CD1c-positive myeloid dendritic cell (primary cell): ENCODE data around the gene SLC66A2.

Experiments
- DNase-seq: peaks from one replicate; pipeline ENCODE4 v3.0.0-alpha.2; 2016; ENCODE audit errors: extremely low spot score

The SLC66A2 gene

DNA sequence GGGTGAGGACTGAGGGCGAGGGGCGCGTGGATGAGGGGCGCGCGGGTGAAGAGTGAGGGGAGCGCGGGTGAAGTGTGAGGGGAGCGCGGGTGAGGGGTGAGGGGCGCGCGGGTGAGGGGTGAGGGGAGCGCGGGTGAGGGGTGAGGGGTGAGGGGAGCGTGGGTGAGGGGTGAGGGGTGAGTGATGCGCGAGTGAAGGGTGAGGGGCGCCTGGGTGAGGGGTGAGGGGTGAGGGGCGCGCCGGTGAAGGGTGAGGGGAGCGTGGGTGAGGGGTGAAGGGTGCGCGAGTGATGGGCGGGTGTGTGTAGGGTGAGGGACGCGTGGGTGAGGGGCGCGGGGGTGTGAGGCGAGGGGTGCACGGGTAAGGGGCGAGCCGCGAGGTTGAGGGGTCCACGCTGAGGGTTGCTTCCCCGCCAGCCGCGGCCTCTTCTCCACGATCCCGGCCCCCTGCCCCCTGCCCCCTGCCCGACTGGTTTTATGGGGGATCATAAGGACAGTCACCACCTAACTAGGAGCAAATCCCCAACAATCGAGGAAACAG is 1.1 kb upstream of the SLC66A2 start:
- no peak for DNase-seq

DNA sequence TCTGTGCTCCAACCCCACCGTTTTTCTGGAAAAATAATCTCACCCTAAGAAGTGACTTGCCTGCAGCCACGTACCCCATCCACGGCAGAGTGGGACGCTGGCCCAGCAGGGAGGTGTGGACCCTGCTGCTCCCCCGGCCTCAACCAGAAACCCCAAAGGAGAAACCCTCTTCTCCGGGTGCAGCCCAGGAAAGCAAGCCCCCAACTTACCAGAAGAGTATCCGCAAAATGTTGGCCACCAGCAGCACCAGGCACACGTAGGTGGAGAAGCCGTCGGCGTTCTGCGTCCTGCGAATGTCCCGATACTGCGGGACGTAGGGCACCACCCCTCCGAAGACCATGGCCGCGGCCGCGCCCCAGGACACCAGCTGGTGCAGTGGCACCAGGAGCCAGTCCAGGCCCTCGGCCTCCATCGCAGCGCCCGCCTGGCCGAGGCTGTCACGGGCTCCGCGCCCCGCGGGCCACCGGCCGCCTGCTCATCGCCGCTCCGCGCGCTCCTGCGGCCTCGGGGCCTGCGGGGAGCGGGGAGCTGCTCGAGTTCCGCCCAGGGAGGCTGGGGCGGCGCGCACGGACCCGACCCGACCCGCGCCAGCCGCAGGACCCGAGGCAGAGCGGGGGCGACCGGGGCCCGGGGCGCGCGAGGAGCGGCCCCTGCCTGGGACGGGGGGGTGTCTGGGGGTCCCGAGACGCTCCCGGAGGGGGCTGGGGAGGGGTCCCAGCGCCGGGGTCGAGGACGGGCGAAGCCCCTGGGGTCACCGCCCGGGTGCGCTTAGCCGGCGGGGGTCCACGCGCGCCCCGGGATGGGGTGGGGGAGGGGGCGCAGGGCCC is 725 bp downstream of the SLC66A2 start:
- DNase-seq: peak; percentile 64

DNA sequence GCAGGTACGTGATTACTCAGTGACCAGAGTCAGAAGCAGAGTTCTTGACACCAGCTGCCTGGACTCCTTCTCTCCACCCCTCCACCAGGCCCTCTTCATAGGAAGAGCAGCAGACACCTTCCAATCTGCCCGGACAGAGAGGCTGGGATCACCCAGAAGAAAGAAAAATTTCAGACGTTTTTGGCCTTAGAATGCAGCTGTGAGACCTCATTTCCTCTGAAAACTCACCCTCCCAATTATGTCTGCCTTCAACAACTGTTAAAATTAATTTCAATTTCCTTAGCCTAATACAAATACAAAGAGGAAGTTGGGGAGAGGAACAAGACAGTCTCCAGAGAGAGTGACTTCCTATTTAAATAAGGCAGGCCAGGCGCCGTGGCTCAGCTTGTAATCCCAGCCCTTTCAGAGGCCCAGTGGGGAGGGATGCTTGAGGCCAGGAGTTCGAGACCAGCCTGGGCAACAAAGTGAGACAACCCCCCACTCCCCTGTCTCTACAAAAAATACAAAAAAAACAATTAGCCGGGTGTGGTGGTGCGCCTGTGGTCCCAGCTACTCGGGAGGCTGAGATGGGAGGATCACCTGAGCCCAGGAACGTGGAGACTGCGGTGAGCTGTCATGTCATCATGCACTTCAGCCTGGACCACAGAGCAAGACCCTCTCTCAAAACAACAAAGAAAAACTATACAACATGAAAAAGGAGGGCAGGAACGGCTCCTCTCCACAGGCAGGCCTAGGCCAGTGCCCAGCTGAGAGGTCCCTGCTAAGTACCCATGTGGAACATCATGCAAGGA is 1.6 kb downstream of the SLC66A2 start:
- peak; percentile 88 for DNase-seq

DNA sequence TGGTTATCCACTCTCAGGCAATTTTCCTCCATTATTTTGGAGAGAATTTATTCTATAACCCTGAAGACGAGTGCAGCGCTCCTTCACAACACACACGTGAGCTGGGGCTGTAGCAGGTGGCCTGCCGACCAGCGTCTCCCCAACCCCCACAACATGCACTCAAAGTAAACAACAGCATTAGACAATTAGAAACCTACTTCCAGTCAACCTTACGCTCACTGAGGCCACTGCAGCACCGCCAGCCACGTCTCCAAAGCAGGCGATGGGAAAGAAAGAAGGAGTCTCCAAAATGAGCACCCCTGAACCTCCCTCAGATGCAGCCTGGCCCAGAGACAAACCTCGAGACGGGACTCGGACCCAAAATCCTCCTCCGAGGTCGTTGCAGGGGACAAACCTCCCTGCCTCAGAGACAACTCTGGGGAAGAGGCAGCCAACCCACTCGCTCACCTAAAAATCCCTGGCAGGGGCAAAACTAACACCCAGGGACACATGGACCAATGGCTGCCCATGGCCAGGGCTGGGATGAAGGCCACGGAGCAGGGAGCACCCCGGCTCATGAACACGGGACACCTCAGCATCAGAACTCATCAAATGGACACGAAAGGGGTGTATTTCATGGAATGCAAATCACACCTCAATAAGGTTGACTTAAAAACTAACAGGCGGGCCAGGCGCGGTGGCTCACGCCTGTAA is 2.6 kb downstream of the SLC66A2 start:
- no peak for DNase-seq

DNA sequence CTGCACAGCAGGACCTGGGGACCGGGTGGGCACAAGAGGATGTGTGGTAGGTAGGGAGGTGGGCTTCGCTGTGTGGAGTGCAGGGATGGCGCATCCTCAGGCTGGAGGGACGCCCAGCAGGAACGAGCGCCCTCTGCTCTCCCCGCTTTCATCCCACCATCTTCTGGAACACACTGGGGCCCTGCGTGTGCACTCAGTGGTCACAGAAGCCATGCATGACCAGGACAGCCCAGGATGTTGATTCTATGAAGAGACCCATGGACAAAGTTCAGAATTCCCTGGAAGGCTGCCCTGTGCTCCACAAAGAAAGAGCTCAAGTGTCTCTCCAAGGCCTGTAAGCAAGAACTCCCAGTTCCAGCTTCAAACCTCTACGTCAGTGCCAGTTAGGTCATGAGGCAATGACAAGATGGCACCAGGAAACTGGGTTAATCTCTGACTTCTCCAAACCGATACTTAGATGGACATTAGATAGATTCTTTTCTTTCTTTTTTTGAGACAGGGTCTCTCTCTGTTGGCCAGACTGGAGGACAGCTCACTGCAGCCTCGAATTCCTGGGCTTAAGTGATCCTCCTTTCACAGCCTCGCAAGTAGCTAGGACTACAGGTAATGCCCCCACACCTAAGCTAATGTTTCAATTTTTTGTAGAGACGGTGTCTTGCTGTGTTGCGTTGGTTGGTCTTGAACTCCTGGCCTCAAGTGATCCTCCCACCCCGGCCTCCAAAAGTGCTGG is 3.4 kb downstream of the SLC66A2 start:
- no peak for DNase-seq

DNA sequence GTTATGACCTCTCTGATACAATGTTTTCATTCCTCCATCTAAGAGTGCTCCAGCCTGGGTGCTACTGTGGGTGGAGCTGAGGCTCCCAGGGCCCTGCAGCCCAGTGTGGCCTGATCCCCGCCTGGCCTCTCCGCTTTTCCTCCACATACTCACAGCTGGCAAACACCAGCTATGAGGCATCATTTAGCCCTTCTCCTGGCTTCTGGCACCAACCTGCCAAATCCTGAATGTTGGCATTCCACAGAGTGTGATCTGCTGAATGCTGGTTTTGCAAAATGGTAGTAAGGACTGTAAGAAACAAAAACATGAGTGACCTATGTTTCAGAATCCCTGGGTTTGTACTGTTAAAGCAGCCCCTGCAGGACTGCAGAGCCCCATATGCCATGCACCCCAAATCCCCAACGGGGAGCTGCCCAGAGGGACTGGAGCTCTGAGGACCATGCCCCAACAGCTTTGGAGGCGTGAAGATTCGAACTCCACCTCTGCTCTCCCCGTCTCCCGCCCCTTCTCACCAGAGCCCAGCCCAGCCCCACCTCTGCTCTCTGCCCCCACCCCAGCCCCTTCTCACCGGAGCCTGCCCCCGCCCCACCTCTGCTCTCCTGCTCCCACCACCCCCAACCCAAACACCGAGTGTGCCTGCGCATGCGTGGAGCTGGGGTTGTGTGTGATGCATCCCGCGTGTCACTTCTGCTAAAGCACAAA is 4.2 kb downstream of the SLC66A2 start:
- no peak for DNase-seq

DNA sequence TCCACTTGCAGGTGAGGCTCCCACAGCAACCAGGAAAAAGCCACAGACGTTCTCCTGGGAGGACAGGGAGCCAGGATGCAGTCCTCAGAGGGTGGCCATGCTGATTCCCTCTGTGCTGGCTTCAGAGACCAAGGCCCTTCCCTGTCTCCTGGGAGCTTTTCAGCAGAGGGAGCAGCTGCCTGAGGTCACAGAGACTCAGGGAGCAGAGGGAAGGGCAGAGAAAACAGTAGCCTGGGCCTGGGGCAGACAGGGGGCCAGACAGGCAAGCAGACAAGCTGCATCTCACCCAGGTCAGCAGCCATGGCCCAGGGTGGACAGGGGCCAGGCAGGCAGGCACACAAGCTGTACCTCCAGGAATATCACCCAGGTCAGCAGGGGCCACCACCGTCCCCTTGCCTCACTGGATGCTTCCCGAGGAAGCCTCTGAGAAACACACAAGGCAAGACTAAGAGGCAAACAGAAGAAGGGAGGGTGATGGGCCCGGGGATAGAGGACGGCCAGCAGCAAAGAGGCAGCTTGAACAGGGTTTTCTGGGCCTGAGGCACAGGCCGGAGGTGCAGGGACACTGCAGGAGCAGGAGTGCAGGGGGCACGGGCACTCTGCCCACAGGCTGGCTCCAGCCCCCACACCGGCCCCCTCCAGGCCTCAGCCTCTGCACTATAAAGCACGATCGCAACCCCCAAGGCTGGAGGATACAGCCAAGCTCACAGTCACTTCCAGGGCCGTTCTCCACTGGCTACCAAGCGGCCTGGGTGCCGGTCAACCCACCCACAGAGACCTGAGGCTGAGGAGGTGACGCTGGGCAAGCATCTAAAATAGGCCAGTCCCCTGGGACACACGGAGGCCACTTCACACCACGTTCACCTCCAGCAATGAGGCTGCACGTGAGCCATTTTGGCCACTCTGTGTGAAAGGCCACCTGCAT is 6.1 kb downstream of the SLC66A2 start:
- no peak for DNase-seq

DNA sequence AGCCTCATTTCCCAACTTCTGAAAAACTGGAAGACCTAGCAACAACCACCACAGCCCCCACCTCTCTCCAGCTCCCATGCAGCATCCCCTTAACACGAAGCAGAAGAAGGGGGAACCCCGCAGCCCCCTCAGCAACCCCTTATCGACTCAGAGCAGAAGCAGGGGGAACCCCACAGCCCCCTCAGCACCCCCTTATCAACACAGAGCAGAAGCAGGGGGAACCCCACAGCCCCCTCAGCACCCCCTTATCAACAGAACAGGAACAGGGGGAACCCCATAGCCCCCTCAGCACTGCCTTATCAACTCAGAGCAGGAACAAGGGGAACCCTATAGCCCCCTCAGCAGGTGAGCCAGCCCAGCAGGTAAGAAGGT is 6.7 kb downstream of the SLC66A2 start:
- DNase-seq: no peak

DNA sequence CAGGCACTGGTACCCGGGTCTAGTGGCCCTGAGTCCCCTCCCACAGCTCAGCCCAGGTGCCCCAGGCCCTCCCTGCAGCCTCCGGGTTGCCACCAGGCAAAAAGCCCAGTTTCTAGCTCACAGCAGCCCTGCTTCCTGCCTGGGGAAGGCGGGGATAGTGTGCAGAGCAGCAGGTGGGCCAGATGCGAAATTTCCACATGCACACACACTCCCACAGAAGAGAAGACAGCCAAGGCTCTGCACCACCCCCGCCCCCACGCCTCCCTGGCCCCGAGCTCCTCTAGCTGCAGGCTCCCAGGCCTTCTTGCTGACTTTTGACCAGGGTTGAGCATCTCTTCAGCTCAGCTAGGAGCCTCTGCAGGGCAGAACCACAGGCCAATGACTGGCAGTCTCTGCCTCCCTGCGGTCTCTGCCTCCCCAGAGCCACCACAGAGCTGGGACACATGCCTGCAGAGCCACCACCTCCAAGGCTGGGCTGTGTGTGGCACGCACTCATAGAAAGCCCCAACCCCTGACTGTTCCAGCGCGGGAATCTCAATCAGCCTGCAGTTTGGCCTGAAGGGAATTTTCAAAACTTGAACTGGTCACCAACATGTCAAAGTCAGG is 7.2 kb downstream of the SLC66A2 start:
- no peak for DNase-seq

DNA sequence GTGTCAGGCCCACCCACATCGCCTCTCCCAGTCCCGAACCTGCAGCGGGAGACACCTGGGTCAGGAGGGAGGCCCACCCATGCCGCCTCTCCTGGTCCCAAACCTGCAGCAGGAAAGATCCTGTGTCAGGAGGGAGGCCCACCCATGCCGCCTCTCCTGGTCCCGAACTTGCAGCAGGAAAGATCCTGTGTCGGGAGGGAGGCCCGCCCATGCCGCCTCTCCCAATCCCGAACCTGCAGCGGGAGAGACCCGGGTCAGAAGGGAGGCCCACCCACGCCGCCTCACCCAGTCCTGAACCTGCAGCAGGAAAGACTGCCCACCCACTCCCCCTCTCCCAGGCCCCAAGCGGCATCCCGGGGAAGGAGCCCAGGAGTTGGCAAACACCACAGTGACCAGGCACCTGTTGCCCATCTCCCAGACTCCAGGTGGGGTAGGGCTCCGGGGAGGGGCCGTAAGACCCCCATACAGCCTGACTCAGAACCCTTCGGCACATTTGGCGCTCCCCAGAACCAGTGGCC is 7.8 kb downstream of the SLC66A2 start:
- DNase-seq: no peak

DNA sequence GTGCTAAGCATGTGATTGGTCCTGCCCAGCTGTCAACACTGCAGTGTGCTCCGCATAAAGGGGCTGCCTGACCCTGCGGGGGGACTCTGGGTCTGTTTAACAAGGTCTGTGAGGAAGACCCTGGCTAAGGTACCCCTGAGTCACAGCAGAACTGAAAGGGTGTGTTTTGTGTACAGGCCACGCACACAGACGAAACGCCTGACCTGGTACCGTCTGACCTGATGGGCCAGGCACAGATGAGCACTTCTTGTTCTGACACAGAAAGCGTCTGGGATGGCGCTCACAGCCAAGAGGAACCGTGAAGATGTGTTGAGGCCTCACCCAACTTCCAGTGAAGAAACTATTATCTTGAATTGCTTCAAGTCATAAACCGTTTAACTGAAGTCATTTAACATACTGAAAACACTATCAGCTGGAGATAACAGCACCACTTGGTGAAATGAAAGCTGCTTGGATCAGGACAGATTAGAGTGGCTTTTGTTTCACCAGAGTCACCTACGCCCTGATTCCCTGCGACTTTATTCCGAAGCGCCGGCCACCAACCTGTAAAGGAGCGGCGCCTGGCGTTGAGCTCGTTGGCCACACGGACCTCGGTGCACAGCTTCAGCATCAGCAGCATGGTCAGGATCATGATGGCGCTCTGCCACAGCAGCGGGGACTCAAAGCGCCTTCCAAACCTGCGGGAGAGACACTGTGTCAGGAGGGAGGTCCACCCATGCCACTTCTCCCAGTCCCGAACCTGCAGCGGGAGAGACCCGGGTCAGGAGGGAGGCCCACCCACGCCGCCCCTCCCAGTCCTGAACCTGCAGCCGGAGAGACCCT is 8.5 kb downstream of the SLC66A2 start:
- no peak for DNase-seq

DNA sequence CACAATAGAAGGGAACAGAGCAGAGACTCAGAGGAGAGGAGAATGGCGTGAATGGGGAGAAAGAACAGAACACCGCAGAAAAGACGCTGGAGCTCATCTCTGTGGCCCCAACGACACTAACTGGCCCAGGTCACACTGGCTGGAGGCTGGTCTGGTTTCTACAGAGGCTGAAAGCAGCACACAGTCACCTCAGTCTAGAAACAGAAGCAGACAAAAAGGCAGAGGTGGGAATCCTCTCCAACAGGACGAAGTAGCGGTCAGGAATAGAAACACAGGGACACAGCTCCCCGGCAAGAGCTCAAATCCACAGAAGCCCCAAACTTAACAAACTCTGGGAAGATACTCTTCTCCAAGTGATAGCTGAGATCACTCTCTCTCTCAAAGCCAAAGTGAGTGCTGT is 9.2 kb downstream of the SLC66A2 start:
- no peak for DNase-seq

DNA sequence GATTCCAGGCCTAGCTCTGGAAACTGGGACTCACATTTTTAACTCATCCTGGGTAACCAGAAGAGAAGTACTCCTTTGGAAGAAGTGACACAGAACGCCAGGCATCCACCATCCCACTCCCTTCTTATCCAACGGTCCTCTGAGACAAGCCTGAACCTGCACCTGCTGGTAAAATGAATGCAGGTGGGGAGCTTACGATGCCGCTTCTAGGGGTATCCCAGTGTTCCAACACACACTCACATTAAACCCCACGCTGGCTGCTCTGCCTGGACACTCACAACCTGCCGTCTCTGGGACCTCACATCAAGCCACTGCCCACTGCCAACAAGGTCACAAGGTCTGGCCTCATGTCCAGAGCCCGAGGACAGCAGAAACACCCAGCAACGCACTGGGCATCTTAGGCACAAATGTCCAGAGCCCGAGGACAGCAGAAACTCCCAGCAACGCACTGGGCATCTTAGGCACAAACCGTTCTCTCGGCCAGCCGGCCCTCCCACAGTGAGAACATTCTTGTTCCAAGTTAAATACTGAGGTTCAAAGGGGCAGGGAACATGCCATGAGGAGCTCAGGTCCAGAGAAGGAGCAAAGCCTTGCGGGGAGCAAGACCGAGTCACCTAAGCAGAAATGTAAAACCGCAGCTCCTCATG is 9.9 kb downstream of the SLC66A2 start:
- DNase-seq: no peak

DNA sequence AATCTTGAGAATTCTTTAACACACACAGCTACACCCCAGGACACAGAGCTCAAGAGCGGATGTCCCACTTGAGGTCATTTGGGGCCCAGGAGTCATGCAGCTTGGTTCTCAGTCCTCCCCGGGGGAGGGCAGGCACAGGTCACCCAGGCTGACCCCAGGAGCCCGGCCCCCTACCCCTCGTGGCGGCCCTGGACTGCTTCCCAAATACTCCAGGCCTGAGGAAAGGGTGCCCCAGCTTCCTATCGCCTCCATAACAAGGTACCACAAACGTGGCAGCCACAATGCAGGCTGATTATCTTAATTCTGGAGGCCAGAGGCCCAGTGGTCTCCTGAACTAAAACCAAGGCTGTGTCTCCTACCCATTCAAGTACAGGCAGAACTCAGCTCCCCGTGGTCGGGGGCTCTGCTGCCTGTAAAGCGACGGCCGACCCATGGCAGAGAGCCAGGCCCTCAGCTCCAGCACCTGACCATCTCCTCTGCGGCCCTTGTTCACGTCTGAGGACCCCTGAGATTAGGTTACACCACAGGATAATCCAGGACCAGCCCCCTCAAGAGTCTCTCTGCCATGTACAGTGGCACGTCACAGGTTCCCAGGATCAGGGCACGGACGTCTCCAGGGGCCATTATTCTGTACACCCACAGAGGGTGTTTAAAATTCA is 10.5 kb downstream of the SLC66A2 start:
- DNase-seq: no peak

DNA sequence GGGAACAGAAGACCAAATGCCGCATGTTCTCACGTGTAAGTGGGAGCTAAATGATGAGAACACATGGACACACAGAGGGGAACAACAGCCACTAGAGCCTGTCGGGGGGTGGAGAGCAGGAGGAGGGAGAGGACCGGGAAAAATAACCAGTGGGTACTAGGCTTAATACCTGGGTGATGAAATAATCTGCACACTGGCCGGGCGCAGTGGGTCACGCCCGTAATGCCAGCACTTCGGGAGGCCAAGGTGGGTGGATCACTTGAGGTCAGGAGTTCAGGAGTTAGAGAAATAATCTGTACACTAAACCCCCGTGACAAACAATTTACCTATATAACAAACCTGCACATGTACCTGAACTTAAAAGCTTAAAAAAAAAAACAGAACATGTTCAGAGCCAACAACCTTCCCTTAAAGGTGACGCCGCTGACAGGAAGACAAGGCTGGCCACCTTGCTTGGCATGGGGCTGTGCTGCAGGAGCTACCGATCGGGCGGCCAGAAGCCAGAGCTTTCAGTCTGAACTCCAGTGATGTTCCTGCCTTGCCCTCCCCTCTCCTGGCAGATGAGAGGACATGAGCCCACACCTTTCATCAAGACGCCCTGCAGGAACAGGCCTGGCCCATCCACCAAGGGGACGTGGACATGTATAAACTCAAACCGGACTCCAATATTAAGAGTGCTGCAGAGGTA is 11.2 kb downstream of the SLC66A2 start:
- no peak for DNase-seq

DNA sequence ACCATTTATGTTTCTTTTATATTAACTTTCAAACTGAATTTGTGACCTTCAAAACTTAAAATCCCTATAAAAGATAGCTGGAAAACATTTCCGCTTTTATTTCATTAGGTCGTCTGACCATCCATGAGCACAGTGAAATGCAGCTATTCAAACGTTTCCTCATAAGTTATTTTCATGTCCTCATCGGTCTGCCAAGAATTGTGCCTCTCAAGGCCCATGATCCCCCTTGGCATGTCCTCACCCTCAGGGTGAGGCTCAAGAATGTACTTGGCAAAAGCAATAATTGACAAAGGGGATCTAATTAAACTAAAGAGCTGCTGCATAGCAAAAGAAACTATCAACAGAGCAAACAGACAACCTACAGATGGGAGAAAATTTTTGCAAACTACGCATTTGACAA is 12.4 kb downstream of the SLC66A2 start:
- DNase-seq: no peak

DNA sequence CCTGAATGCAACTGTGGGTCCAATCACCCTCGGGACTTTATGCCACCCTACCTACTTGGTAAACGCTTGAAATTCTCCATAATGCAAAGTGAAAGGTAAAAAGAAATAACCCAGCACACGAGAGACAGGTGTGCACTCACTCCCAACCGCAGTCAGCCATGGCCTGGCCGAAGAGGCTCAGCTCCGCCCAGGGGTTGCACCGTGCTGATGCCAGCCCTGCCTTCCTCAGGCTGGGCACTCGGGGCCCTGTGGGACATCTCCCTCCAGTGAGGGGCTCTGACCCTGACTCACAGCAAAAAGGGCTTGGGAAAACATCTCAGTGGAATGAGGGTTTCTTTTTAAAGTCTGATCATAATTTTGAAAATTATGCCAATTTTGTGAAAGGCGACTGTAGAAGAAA is 13.3 kb downstream of the SLC66A2 start:
- DNase-seq: no peak
